Retinal pigment epithelial cell (primary cell): ENCODE measurements around the gene CNOT6L.
"Not testable (repeated sequence)": the region's sequence is repeated elsewhere in the genome, so short reads cannot be mapped to it uniquely, and the experiment has no call there.

Experiments
- DNase-seq: peaks from one replicate; pipeline ENCODE4 v3.0.0-alpha.2; 2010; ENCODE audit warnings: low read depth
- H3K4me3 ChIP-seq: 2 replicates; pipeline ENCODE4 v1.5.1; 2011; ENCODE audit warnings: mild to moderate bottlenecking, low read length, control low read depth, moderate library complexity
- TF ChIP-seq, protein P1 (sequence below): conservative IDR thresholded peaks from 2 replicates; pipeline ENCODE4 v1.5.1; 2011; ENCODE audit warnings: low read depth, low read length, control low read depth, inconsistent platforms

CNOT6L gene

DNA sequence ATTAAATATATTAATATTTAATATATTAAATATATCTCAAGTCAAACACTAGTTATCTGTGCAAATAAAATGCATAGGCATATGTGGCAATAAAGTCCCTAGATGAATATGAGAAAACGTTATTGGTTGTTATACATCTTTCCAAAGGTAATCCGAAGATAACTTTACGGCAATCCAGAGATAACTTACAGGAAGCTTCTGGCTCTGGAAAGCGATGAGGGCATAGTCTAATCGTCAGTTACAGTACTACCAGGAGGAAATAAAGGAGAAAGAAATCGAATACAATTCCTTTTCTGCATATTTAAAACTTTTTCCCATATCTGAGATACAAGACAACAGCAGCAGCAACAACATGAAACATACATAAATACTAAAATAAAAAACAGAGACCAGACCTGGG lies 35.3 kb downstream of the CNOT6L start:
- TF ChIP-seq, protein P1, sequence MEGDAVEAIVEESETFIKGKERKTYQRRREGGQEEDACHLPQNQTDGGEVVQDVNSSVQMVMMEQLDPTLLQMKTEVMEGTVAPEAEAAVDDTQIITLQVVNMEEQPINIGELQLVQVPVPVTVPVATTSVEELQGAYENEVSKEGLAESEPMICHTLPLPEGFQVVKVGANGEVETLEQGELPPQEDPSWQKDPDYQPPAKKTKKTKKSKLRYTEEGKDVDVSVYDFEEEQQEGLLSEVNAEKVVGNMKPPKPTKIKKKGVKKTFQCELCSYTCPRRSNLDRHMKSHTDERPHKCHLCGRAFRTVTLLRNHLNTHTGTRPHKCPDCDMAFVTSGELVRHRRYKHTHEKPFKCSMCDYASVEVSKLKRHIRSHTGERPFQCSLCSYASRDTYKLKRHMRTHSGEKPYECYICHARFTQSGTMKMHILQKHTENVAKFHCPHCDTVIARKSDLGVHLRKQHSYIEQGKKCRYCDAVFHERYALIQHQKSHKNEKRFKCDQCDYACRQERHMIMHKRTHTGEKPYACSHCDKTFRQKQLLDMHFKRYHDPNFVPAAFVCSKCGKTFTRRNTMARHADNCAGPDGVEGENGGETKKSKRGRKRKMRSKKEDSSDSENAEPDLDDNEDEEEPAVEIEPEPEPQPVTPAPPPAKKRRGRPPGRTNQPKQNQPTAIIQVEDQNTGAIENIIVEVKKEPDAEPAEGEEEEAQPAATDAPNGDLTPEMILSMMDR, result no peak
- no peak for DNase-seq
- H3K4me3 ChIP-seq, result no peak overlapping the region

DNA sequence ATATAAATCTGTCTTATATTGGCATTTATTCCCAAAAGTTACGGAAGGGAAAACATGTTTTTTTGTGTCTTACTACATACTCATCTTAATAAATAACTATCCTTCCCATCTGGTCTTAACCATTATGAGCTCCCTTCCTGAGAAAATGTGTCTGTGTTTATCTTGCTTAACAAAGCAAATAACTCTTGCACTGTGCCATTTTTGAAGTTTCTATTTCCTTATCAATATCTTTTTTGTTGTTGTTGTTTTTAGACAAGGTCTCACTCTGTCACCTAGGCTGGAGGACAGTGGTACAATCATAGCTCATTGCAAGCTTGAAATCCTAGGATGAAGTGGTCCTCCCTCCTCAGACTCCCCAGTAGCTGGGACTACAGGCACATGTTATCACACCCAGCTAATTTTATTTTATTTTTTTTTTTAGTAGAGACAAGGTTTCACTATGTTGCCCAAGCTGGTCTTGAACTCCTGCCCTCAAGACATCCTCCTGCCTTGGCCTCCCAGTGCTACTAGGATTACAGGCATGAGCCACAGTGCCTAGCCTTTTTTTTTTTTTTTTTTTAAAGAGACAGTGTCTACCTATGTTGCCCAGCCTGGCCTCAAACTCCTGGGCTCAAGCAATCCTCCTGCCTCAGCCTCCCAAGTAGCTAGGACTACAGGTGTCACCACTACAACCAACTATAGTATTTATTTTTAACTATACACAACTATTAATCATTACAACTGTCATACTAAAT lies 36.9 kb downstream of the CNOT6L start:
- DNase-seq, result no peak
- H3K4me3 ChIP-seq, result no peak overlapping the region
- TF ChIP-seq, protein P1, result no peak

DNA sequence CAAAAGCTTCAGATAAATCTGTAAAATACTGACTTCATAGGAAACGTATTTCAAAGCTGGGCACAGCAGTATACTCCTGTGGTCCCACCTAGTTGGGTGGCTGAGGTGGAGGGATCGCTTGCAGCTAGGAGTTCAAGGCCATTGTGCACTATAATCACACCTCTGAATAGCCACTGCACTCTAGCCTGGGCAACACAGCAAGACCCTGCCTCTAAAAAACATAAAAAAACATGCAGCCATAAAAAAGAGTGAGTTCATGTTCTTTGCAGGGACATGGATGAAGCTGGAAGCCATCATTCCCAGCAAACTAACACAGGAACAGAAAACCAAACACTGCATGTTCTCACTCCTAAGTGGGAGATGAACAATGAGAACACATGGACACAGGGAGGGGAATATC lies 38.4 kb downstream of the CNOT6L start:
- not testable (repeated sequence) for DNase-seq, H3K4me3 ChIP-seq

DNA sequence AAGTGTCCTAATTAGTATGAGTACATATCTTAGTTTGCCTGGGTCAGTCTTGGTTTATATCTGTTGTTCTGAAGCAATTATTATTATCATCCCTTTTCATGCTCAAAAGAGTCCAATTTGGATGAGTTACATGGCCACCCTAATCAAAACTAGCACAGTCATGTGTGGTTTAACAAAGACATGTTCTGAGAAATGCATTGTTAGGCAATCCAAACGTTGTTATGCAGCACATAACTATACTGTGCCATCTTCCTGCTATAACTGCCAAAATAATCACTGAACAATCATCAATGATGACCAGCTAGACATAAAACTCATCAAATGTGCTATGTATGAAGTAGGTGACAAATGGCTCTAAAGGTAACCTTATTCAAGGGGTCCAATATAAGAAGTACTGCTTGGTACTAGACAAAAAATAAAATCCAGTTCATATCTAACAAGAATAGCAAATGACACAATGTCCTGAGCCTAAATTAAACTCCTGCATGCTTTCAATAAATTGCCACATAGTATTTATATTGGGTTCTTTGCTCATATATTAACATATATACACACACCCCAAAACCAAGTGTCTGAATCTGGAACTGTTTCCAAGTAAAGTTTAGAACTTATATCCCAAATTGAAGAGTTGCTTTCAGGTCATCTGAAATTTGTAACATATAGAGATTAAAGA lies 41.9 kb downstream of the CNOT6L start:
- H3K4me3 ChIP-seq, result no peak overlapping the region
- TF ChIP-seq, protein P1, result no peak
- DNase-seq, result no peak

DNA sequence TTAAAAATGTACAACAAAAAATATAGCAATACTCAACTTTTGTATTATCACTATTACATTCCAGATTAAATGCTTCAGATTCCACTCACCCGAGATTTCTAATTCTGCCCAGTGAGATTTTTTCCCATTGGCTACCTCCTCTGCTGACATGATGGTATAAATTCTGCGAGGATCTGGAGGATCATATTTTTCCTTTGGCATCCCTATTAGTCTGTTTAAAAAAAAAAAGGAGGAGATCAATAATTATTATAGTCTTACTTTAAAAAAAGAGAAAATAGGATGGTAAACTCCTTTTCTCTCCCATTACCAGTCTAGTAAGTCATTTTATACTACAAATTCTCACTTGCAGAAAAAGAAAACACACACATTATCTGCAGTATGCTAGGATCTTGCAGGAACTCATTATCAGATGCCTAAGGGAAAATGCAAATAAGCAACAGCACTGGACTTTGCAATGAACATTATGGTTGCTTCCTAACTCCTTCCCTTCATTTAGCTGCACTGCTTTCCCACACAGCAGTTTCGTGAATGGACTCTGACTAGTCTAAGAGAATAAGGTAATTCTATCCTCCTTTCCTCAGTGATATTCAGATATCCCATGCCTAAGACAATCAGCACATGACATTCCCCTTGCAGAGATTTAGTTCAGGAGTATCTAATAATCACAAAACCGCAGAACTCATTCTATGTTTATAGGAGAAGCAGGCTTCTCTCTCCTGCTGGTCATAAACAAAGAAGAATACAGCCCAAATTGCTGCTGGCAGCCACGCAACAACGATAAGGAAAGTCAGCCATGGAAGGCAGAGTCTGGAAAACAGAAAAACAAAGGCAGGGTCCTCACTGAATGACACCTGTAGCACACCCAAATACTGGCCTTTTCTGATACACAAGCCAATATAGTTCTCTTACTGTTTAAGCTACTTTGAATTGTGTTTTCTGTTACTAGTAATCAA lies 42.7 kb downstream of the CNOT6L start:
- TF ChIP-seq, protein P1, result no peak
- no peak overlapping the region for H3K4me3 ChIP-seq
- no peak for DNase-seq

DNA sequence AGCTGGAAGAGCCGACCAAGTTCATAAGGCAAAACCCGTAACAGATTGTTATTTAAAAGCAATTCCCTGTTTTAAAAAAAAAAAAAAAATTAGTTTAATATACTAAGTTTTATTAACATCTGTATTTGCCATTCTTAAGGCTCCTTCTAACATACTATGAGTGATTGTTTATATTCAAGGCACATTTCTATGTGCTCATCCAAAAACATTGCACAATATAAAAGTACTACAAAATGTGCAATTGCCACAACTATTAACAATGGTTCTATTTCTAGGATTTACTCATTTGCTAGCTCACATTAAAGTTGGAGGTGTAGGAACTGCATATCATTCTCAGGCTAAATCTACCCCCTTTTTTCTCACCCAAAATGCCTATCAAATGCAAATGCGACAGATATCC lies 46.1 kb downstream of the CNOT6L start:
- TF ChIP-seq, protein P1, result no peak
- H3K4me3 ChIP-seq, result no peak overlapping the region
- no peak for DNase-seq

DNA sequence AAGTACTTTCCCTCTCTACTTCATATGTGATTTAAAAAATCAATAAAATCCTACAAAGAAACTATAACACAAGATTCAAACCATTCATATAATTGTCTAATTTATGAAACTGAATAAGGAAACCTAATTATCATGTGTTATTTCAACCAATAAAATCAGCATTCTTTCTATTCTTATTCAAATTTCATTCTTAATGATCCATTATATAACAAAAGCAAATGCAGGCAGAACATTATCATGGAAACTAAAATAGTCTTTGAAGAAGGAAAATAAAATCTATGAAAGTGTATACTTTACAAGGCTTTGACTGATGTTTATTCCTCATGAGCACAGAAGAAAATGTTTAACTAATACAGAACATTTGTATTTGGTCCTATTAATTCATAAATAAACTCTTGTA lies 47.6 kb downstream of the CNOT6L start:
- DNase-seq, result no peak
- H3K4me3 ChIP-seq, result no peak overlapping the region
- TF ChIP-seq, protein P1, result no peak
